Measurements from ENCODE around the gene CC2D1B. TPM values are rescaled to one million over a fixed set of nuclear protein-coding genes. Genes with fewer than 3 reads are reported as not detected.
"Not testable (repeated sequence)": the region's sequence is repeated elsewhere in the genome, so short reads cannot be mapped to it uniquely, and the experiment has no call there.

Gene CC2D1B
- total RNA-seq = 14.1 TPM
- long read RNA-seq, partial matches to known transcripts = 9 of 15 reads
- long read RNA-seq, other reads (novel, unspliced or antisense) = 2 of 15 reads

- intact Hi-C loops (cut with DNase I) = loop anchor here (2.0 to 5.0 kb wide), 2 partner anchors 39 to 336 kb away; partner anchors contain the start of genes ORC1 and PRPF38A
- DNase-seq (ENCODE audit: missing footprints) (peak; percentile 99), ATAC-seq (peak; percentile 96)
Measured at GRCh38 chr1:52365746-52366516, at the start of gene CC2D1B. TSS of gene CC2D1B (minus strand) at chr1:52366205. CDS start at chr1:52364620, 1,585 bp downstream.

- intact Hi-C loops (cut with DNase I) = no loop called here
- DNase-seq (ENCODE audit: missing footprints) (no peak), ATAC-seq (no peak)
Measured at GRCh38 chr1:52414942-52415341, 48.9 kb upstream of the CC2D1B start.

GRCh38 chr1:52413410-52413989 lies 47.5 kb upstream of the CC2D1B start:
- ATAC-seq (no peak), DNase-seq (ENCODE audit: missing footprints) (no peak)
- intact Hi-C loops (cut with DNase I) = no loop called here

- no peak for ATAC-seq
- intact Hi-C loops (cut with DNase I) = loop anchor here (2.0 to 10.0 kb wide), 2 partner anchors 38 to 290 kb away; partner anchors contain the start of genes CC2D1B and COA7
- DNase-seq (ENCODE audit: missing footprints) = no peak
Measured at GRCh38 chr1:52404975-52405338, 39.0 kb upstream of the CC2D1B start.

- ATAC-seq (peak; percentile 100), DNase-seq (ENCODE audit: missing footprints) (peak; percentile 99)
- intact Hi-C loops (cut with DNase I) = loop anchor here (2.0 to 10.0 kb wide), 2 partner anchors 38 to 290 kb away; partner anchors contain the start of genes CC2D1B and COA7
Measured at GRCh38 chr1:52404116-52404974, 38.3 kb upstream of the CC2D1B start, which contains the start of the genes ORC1 and PRPF38A. TSS of gene ORC1 (minus strand) at chr1:52404423. CDS start at chr1:52402223, 2,200 bp downstream. TSS of gene PRPF38A (plus strand) at chr1:52404602. CDS start at chr1:52404750, 148 bp downstream.

GRCh38 chr1:52403566-52404115 lies 37.6 kb upstream of the CC2D1B start:
- intact Hi-C loops (cut with DNase I) = loop anchor here (2.0 to 10.0 kb wide), 2 partner anchors 37 to 291 kb away; partner anchors contain the start of genes CC2D1B and COA7
- peak; percentile 1 for ATAC-seq

GRCh38 chr1:52402860-52403240 lies 36.8 kb upstream of the CC2D1B start:
- intact Hi-C loops (cut with DNase I) = loop anchor here (10.0 kb wide), 1 partner anchor 292 kb away; the partner anchor contains the start of gene COA7
- DNase-seq (ENCODE audit: missing footprints) (no peak), ATAC-seq (no peak)

More at GRCh38 chr1:52403566-52404115, 37.6 kb upstream of the CC2D1B start:
- no peak for DNase-seq (ENCODE audit: missing footprints)

GRCh38 chr1:52400131-52400530 lies 34.1 kb upstream of the CC2D1B start:
- ATAC-seq (no peak), DNase-seq (ENCODE audit: missing footprints) (no peak)
- intact Hi-C loops (cut with DNase I) = loop anchor here (10.0 kb wide), 1 partner anchor 295 kb away; the partner anchor contains the start of gene COA7

GRCh38 chr1:52399629-52400028 lies 33.6 kb upstream of the CC2D1B start:
- DNase-seq (ENCODE audit: missing footprints) (no peak), ATAC-seq (no peak)
- intact Hi-C loops (cut with DNase I) = loop anchor here (10.0 kb wide), 1 partner anchor 295 kb away; the partner anchor contains the start of gene COA7

- DNase-seq (ENCODE audit: missing footprints) = no peak
- intact Hi-C loops (cut with DNase I) = no loop called here
- no peak for ATAC-seq
Measured at GRCh38 chr1:52393174-52393573, 27.2 kb upstream of the CC2D1B start.

- intact Hi-C loops (cut with DNase I) = no loop called here
- ATAC-seq = no peak
- no peak for DNase-seq (ENCODE audit: missing footprints)
Measured at GRCh38 chr1:52386458-52386857, 20.5 kb upstream of the CC2D1B start.

GRCh38 chr1:52385376-52385775 lies 19.4 kb upstream of the CC2D1B start:
- DNase-seq (ENCODE audit: missing footprints) (no peak), ATAC-seq (no peak)
- intact Hi-C loops (cut with DNase I) = no loop called here

GRCh38 chr1:52369851-52370250 lies 3.8 kb upstream of the CC2D1B start:
- not testable (repeated sequence) for DNase-seq (ENCODE audit: missing footprints); ATAC-seq
- intact Hi-C loops (cut with DNase I) = loop anchor here (5.0 kb wide), 1 partner anchor 332 kb away; no protein-coding TSS in a partner anchor

GRCh38 chr1:52368383-52369172 lies 2.6 kb upstream of the CC2D1B start:
- intact Hi-C loops (cut with DNase I) = loop anchor here (5.0 kb wide), 1 partner anchor 334 kb away; no protein-coding TSS in a partner anchor
- DNase-seq (ENCODE audit: missing footprints) (no peak), ATAC-seq (no peak)

- ATAC-seq (no peak), DNase-seq (ENCODE audit: missing footprints) (no peak)
- intact Hi-C loops (cut with DNase I) = loop anchor here (2.0 to 5.0 kb wide), 2 partner anchors 38 to 335 kb away; partner anchors contain the start of genes ORC1 and PRPF38A
Measured at GRCh38 chr1:52367272-52367671, 1.3 kb upstream of the CC2D1B start.

- no peak for ATAC-seq
- intact Hi-C loops (cut with DNase I) = loop anchor here (2.0 to 5.0 kb wide), 2 partner anchors 38 to 336 kb away; partner anchors contain the start of genes ORC1 and PRPF38A
Measured at GRCh38 chr1:52366517-52366827, 467 bp upstream of the CC2D1B start.

GRCh38 chr1:52365071-52365745 lies 797 bp downstream of the CC2D1B start:
- intact Hi-C loops (cut with DNase I) = loop anchor here (5.0 kb wide), 1 partner anchor 337 kb away; no protein-coding TSS in a partner anchor
- peak; percentile 7 for ATAC-seq
- peak; percentile 76 for DNase-seq (ENCODE audit: missing footprints)

More at GRCh38 chr1:52366517-52366827, 467 bp upstream of the CC2D1B start:
- DNase-seq (ENCODE audit: missing footprints) = no peak

All from Right ventricle myocardium inferior (tissue), 1 donor.